ENCODE results near the gene VWA5B2. TPM values are rescaled to one million over a fixed set of nuclear protein-coding genes. Genes with fewer than 3 reads are reported as not detected.

The VWA5B2 gene
- total and polyA plus RNA-seq, 2 of the 13 experiments (the other 11 are each of a cell fraction or from before 2014, with no cell fraction given): 0.03 to 0.04 TPM

GRCh38 chr3:184249412-184250166 is 20.2 kb downstream of the VWA5B2 start, which contains the start of gene EEF1AKMT4 (continued):
- peak; percentile 78 for TF ChIP-seq ZNF687 (CRISPR knock-in tag; IDR thresholded peaks at IDR 0.05)
- TF ChIP-seq TCF7L2 (IDR thresholded peaks at IDR 0.05; ENCODE audit: low read depth, low read length): no peak
- TF ChIP-seq THYN1 (CRISPR knock-in tag; IDR thresholded peaks at IDR 0.05; ENCODE audit: borderline replicate concordance, low read depth): no peak
- peak; percentile 88 for TF ChIP-seq ZNF256 (CRISPR knock-in tag; conservative IDR thresholded peaks at IDR 0.05)
- TF ChIP-seq THAP7 (CRISPR knock-in tag; IDR thresholded peaks at IDR 0.05): no peak
- TF ChIP-seq HNRNPL (IDR thresholded peaks at IDR 0.05; ENCODE audit: low read depth, low read length): 0 out of 2 replicates have a peak, but pooled peaks have one; percentile 40
- TF ChIP-seq NFRKB (IDR thresholded peaks at IDR 0.05): no peak
- TF ChIP-seq, protein P1, sequence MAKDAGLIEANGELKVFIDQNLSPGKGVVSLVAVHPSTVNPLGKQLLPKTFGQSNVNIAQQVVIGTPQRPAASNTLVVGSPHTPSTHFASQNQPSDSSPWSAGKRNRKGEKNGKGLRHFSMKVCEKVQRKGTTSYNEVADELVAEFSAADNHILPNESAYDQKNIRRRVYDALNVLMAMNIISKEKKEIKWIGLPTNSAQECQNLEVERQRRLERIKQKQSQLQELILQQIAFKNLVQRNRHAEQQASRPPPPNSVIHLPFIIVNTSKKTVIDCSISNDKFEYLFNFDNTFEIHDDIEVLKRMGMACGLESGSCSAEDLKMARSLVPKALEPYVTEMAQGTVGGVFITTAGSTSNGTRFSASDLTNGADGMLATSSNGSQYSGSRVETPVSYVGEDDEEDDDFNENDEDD (CRISPR knock-in tag; IDR thresholded peaks at IDR 0.05; ENCODE audit: borderline replicate concordance): peak; percentile 80; the same call in 1 of the 2 replicates
- no peak; the same call in 1 of the 2 replicates for TF ChIP-seq ZNF501 (CRISPR knock-in tag; IDR thresholded peaks at IDR 0.05)
- TF ChIP-seq EHMT2 (IDR thresholded peaks at IDR 0.05; ENCODE audit: borderline replicate concordance, low read depth, low read length): no peak
- no peak; the same call in 1 of the 2 replicates for TF ChIP-seq ZHX1 (CRISPR knock-in tag; IDR thresholded peaks at IDR 0.05; ENCODE audit: low read depth)
- peak; percentile 21 for TF ChIP-seq ZEB1 (IDR thresholded peaks at IDR 0.05; ENCODE audit: insufficient replicate concordance, low read depth)
- no peak; the same call in 1 of the 2 replicates for TF ChIP-seq TOE1 (CRISPR knock-in tag; IDR thresholded peaks at IDR 0.05)
- TF ChIP-seq ZNF766 (CRISPR knock-in tag; IDR thresholded peaks at IDR 0.05; ENCODE audit: borderline replicate concordance): 0 out of 2 replicates have a peak, but pooled peaks have one; percentile 18
- TF ChIP-seq NPAS2 (CRISPR knock-in tag; IDR thresholded peaks at IDR 0.05; ENCODE audit: borderline replicate concordance): no peak
- no peak for TF ChIP-seq RBM22 (optimal IDR thresholded peaks at IDR 0.05; ENCODE audit: low read length)
- no peak for TF ChIP-seq RFXANK (CRISPR knock-in tag; IDR thresholded peaks at IDR 0.05)
- TF ChIP-seq, protein P2, sequence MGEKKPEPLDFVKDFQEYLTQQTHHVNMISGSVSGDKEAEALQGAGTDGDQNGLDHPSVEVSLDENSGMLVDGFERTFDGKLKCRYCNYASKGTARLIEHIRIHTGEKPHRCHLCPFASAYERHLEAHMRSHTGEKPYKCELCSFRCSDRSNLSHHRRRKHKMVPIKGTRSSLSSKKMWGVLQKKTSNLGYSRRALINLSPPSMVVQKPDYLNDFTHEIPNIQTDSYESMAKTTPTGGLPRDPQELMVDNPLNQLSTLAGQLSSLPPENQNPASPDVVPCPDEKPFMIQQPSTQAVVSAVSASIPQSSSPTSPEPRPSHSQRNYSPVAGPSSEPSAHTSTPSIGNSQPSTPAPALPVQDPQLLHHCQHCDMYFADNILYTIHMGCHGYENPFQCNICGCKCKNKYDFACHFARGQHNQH (CRISPR knock-in tag; IDR thresholded peaks at IDR 0.05): no peak; the same call in 1 of the 2 replicates
- no peak for TF ChIP-seq ATAD3A (CRISPR knock-in tag; IDR thresholded peaks at IDR 0.05)
- no peak for TF ChIP-seq ADNP (CRISPR knock-in tag; IDR thresholded peaks at IDR 0.05)

Data from HepG2 (cell line).